ENCODE data around the gene GPR62.
"Not testable (repeated sequence)": the region's sequence is repeated elsewhere in the genome, so short reads cannot be mapped to it uniquely, and the experiment has no call there.

The GPR62 gene, protein sequence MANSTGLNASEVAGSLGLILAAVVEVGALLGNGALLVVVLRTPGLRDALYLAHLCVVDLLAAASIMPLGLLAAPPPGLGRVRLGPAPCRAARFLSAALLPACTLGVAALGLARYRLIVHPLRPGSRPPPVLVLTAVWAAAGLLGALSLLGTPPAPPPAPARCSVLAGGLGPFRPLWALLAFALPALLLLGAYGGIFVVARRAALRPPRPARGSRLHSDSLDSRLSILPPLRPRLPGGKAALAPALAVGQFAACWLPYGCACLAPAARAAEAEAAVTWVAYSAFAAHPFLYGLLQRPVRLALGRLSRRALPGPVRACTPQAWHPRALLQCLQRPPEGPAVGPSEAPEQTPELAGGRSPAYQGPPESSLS

DNA sequence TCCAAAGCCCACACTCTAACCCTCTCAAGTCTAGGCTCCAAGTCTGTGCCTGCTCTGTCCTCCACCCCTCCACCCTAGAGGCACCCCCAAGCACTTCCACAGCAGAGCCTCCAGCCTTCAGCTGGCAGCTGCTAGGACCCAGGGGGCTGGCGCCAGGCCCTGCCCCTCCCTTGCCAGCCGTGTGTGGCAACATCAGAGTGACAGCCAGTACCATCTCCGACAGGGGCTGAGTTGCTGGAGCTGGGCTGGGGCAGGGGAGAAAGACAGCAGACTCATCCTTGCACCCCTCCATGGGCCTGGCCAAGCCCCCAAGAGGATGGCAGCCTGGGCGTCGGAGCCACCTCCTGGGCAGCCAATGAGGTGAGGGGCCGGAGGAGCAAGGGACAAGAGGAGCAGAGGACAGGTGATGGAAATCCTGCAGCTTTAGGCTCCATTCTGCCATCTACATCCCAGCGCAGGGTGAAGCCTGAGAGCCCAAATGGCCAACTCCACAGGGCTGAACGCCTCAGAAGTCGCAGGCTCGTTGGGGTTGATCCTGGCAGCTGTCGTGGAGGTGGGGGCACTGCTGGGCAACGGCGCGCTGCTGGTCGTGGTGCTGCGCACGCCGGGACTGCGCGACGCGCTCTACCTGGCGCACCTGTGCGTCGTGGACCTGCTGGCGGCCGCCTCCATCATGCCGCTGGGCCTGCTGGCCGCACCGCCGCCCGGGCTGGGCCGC lies at the start of gene GPR62:
GPR62 (plus strand) TSS at position 207 of the 718 bp plus-strand sequence; CDS start at position 479, 272 bp downstream.
- no peak for DNase-seq

GRCh38 chr3:51908026-51908425 lies 47.2 kb upstream of the GPR62 start:
- DNase-seq: no peak

- DNase-seq: no peak
Measured at GRCh38 chr3:51916418-51916817, 38.8 kb upstream of the GPR62 start.

DNA sequence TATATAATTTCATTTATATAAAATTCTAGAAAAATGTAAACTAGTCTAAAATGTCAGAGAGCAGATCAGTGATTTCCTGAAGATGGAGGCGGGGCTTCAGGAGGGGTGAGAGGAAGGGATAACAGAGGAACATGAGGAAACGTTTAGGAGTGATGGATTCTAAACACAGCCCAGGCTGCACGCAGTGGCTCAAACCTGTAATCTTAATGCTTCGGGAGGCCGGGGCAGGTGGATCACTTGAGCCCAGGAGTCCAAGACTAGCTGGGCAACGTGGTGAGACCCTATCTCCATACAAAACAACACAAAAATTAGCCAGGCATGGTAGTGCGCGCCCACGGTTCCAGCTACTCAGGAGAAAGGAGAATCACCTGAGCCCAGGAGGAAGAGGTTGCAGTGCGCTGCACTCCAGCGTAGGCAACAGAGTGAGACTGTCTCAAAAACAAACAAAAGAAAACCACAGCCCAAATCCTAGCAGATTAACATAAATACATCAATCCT lies 34.1 kb upstream of the GPR62 start:
- DNase-seq: no peak

DNA sequence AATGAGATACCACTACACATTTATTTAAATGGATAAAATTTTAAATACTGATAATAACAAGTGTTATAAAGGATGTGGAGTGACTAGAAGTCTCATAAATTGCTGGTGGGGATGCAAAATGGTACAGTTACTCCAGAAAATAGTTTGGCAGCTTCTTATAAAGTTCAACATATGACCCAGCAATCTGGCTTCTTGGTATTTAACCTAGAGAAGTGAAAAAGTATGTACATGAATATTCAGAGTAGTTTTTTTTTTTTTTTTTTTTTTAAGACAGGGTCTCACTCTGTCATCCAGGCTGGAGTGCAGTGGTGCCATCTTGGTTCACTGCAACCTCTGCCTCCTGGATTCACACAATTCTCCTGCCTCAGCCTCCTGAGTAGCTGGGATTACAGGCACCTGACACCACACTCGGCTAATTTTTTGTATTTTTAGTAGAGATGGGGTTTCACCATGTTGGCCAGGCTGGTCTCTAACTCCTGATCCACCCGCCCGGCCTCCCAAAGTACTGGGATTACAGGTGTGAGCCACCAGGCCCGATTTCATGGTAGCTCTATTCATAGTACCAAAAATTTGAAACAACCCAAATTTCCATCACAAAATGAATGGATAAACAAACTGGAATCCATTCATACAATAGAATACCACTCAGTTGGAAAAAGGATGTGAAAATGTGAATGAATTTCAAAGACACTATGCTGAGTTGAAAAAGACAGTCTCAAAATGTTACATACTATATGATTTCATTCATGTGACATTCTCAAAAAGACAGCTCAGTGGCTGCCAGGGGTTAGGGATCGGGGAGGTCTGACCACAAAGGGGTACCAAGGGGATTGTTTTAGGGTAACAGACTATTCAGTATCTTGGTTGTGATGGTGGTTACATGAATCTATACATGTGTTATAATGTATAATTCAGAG lies 27.9 kb upstream of the GPR62 start:
- no peak for DNase-seq

DNA sequence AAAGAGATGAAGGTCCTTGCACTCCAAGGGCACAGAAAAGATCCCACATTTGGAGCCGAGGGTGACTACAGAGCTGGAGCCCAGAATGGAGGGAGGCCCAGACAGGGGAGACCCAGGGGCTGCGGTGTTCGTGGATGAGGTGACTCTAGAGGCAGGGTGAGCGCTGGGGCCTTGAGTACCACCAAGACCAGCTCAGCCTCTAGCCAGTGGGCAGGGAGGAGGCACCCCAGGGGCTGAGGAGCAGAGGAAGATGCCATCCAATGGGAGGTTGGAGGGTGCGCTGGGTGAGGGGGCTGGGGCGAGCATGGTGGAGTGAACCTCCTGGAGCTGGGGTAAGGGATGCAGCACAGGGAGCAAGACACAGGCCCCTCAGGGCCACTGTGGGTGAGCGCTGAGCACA lies 26.7 kb upstream of the GPR62 start:
- no peak for DNase-seq

- DNase-seq: not testable (repeated sequence)
Measured at GRCh38 chr3:51928981-51929380, 26.2 kb upstream of the GPR62 start.

DNA sequence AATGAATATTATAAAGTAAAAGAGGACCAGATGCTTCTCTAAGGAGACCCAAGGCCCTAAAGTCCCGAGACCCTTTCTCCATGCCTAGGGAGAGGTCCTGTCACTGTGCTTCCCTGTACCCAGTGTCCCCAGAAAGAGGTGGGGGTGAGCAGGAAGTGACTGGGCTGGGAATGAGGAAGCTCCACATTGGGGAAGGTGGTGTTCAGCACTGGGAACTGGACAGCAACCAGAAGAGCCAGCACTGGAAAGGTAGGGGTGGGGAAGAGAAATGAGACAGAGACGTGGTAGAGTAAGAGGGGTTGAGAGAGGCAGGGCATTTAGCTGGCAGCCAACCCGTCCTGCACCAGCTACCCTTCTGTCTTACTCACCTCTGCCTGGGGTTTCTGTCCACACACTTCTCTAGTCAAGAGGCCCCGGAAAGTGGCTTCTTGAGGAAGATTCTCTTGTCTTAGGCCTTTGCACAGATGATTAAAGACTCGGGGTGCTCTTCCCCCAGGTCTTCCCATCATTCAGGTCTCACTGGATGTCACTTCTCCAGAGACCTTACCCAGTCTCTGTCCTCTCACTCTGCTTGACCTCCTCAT lies 25.7 kb upstream of the GPR62 start:
- no peak for DNase-seq

GRCh38 chr3:51930439-51930838 lies 24.7 kb upstream of the GPR62 start:
- no peak for DNase-seq

GRCh38 chr3:51931756-51932155 lies 23.4 kb upstream of the GPR62 start:
- DNase-seq: no peak

DNA sequence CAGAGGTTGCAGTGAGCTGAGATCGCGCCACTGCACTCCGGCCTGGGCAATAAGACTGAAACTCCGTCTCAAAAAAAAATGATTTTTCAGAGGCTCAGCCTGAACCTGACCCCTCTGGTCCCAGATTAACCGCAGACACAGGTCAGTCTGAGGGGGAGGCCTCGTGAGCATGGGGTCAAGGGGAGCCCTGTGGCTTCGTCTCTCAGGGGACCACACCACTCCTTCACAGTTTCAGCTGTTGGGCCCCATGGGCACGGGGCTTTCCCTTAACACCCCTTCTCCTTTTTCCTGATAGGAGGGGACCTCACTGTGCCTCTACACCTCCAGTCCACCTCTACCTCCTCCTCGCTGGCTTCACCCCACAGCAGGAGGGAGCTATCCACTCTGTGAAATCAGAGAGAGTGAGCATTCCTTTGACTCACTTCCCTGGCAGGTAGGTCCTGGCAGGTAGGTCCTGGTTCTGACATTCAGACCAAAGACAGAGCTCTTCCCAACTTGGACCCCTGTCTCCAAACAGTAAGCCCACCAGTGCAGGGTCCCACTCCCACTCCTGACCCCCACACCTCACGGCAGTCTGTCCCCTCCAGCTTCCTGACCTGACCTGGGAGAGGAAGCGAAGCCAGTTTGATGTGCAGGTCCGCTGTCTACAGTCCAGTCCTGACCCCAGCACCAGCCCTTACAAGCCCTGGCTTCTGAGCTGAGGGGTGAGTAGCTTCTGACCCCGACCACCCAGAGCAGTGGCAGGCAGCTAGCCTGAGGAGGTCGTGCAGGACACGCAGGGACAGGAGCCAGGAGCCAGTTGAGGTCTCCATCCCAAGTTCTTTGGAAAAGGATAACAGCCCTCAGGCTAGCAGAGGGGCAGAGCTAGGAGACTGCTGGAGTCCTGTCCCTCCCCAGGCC lies 22.5 kb upstream of the GPR62 start:
- no peak for DNase-seq

GRCh38 chr3:51933471-51934138 lies 21.6 kb upstream of the GPR62 start:
- DNase-seq: no peak

DNA sequence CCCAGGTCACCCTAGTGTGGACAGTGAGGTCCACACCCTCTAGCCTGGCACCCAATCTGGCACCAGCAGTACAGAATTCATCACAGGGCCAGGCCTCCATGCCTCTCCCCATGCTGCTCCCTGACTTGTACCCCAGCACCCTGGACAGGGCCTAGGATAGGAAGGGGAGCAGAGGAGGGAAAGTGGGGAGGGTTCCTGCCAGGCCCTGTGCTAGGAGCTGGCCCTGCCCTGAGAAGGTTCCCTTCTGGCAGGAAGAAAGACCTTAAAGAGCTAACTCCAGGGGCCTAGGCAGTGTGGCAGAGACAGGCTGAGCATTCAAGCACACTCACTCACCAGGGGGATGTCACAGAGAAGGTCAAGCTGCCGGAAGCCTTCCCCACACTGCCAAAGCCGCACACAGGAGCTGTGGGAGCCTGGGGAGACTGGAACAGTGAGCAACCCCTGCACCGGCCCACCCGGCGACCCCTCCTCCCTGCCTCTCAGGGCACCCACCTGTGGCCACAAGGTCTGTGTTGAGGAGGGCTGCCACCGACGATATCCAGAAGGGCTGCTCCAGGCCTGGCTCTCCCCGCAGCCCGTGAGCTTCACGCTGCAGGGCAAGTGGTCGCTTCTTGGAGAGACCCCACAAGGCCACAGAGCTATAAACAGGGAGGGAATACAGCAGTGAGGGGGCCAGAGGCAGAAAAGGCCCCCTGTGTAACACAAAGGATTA lies 20.9 kb upstream of the GPR62 start:
- DNase-seq: no peak

DNA sequence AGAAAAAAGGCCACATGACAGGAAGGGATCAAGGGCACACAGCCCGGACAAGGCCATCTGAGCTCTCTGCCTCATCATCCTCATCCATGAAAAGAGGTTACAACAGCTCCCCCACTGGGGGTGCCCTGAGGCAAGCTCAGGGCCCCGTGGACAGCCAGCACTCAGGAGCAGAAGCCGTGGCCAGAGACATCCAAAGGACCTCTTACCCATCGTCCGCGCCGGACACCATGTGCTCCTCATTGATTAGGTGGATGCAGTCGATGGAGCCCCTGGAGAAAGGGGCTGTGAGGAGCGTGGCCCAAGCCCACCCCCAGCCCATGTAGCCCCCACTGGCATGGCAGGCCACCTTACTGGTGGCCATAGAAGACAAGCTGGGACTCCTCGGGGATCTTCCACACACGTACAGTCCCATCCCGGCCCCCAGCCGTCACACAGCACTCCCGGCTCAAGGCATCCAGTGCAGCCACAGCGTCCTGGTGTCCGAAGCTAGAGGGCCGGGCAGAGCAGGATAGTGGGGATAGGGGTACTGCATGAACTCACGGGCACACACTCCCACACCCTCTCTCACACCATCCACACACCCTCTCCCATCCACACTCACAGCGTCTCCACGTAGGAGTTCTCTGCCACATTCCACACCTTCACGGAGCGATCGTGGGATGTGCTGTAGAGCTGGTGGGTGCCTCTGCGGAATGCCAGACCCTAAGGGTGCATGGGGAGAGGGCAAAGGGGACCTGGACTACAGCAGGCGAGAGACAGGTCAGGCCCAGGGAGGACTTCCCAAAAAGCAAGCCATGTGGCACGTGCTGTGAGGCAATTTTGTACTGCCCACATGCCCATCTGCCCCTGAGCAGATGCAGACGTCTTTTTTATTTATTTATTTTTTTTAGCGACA lies 19.9 kb upstream of the GPR62 start:
- DNase-seq: no peak

GRCh38 chr3:51935886-51936755 lies 19.1 kb upstream of the GPR62 start:
- no peak for DNase-seq

- DNase-seq: no peak
Measured at GRCh38 chr3:51937014-51937413, 18.2 kb upstream of the GPR62 start.

DNA sequence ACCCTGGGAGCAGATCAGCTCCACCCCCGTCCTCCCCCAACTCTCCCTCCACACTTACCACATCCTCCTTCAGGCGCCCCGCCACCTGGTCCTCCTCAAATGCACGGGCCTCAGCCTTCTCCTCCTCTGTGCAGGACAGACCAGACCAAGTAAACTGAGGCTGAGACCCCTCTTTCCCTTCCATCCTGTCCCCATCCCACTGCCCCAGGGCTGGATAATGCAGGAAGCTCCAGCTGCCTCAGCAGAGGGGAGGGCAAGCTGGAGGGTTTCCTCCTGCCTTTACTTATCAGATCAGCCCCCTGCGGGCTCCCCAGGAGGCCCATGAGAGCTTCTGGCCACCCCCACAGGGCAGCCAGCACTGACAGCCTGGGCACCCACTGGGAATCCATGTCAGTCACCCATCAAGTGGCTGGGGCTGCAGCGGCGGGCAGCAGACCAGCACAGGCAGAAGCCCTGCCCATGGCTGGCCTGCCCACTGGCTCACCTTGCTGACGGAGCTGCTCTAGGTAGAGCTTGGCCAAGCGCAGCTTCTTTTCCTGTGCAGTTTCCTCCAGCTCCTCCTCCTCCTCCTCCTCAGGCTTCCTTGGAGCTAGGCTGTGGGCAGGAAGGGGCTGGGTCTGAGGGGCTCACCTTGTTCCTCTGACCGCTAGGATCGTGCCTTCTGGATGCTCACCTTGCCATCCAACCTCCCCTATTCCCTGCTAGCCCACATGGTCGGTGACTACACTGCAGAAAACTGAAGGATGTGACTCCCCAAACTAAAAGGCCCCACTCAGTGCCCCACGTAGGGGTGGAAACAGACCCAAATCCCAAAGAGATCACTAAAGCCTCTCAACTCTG lies 17.4 kb upstream of the GPR62 start:
- no peak for DNase-seq
